Naive thymus-derived CD4-positive, alpha-beta T cell (primary cell): ENCODE measurements around the gene ZDHHC20. TPM values are rescaled to one million over a fixed set of nuclear protein-coding genes. Genes with fewer than 3 reads are reported as not detected.

Source experiments
- polyA plus RNA-seq, 2 donors: library from polyadenylated mRNA; unstranded; fragments of 300-500 nt; fragmentation: Illumina TruSeq; gene quantifications; one replicate each; pipeline ENCODE4 v1.2.3, GENCODE V29; 2021
- total RNA-seq, 6 experiments: library from RNA in 5 of 6; stranded (reverse) in 5 of 6; gene quantifications; 1 replicate in 5 of 6; 2 replicates in 1 of 6; pipeline ENCODE4 v1.2.3 and lab custom pipeline; 2021 to 2026

Gene ZDHHC20
- total and polyA plus RNA-seq, 7 experiments from 2014 or later: 36.8 to 89.9 (median 71.0) TPM

Other genes with a start within 250 kb of the ZDHHC20 start
- 10 to 100 TPM; 32.5 to 45.6 (median 37.5) TPM for gene MICU2, start 144.9 kb upstream of the ZDHHC20 start, total RNA-seq
- gene MICU2, start 144.9 kb upstream of the ZDHHC20 start, polyA plus RNA-seq: 10 to 100 TPM; 30.6 to 39.8 TPM
- 1 to 10 TPM in 4 of 5 experiments, under 1 TPM in 1; 0.19 to 5.6 (median 2.0) TPM for gene FGF9, start 211.8 kb upstream of the ZDHHC20 start, total RNA-seq
- 1 to 10 TPM; 1.2 to 3.1 TPM for gene FGF9, start 211.8 kb upstream of the ZDHHC20 start, polyA plus RNA-seq